OCI-LY3 (cell line): ENCODE data around the gene HTT.

ENCODE experiments used
- CTCF ChIP-seq: fragments of 200-600, 300-600 bp; sonication (generic); IDR thresholded peaks from 2 replicates; pipeline ENCODE4 v1.5.1; 2014; ENCODE audit warnings: antibody characterized with exemption, low read length, low read depth
- EZH2phosphoT487 ChIP-seq: fragments of 200-600 bp; shearing (Covaris generic); IDR thresholded peaks from 2 replicates; pipeline ENCODE4 v1.6.1; 2018; ENCODE audit warnings: antibody characterized with exemption, mixed run types, low read depth

GRCh38 chr4:3054169-3054759 is 20.2 kb upstream of the HTT start:
- TF ChIP-seq CTCF (no peak), EZH2phosphoT487 (no peak)
